Neural progenitor cell (in vitro differentiated cells): ENCODE results near the gene ERC2. TPM values are rescaled to one million over a fixed set of nuclear protein-coding genes. Genes with fewer than 3 reads are reported as not detected.

Source experiments
- DNase-seq: peaks from one replicate; pipeline ENCODE4 v3.0.0-alpha.2; 2016; ENCODE audit warnings: low spot score
- H2AFZ ChIP-seq: fragments of 200-600 bp; sonication (generic); replicated peaks from 2 replicates; pipeline ENCODE4 v1.6.1; 2016; ENCODE audit warnings: antibody characterized with exemption
- H3F3A ChIP-seq: fragments of 200-600 bp; sonication (generic); 2 replicates; pipeline ENCODE4 v1.6.1; 2016; ENCODE audit warnings: antibody characterized with exemption, low read depth
- H3K27ac ChIP-seq: fragments of 200-600 bp; sonication (generic); 2 replicates; pipeline ENCODE4 v1.5.1; 2016; ENCODE audit warnings: mild to moderate bottlenecking
- H3K27me3 ChIP-seq: fragments of 200-600 bp; sonication (generic); 2 replicates; pipeline ENCODE4 v1.6.1; 2016; ENCODE audit warnings: mild to moderate bottlenecking, moderate library complexity
- H3K36me3 ChIP-seq: fragments of 200-600 bp; sonication (generic); 2 replicates; pipeline ENCODE4 v1.5.1; 2016
- H3K4me1 ChIP-seq: fragments of 200-600 bp; sonication (generic); 2 replicates; pipeline ENCODE4 v1.6.1; 2016; ENCODE audit warnings: mixed run types
- H3K4me2 ChIP-seq: fragments of 200-600 bp; sonication (generic); 2 replicates; pipeline ENCODE4 v1.6.1; 2016
- H3K4me3 ChIP-seq: fragments of 200-600 bp; sonication (generic); 2 replicates; pipeline ENCODE4 v1.5.1; 2016
- H3K79me2 ChIP-seq: fragments of 200-600 bp; sonication (generic); 2 replicates; pipeline ENCODE4 v1.6.1; 2016; ENCODE audit warnings: low read depth
- H3K9ac ChIP-seq: fragments of 200-600 bp; sonication (generic); 2 replicates; pipeline ENCODE4 v1.6.1; 2016
- H3K9me3 ChIP-seq: fragments of 200-600 bp; sonication (generic); 2 replicates; pipeline ENCODE4 v1.5.1; 2016; ENCODE audit warnings: low read depth
- H4K20me1 ChIP-seq: fragments of 200-600 bp; sonication (generic); 2 replicates; pipeline ENCODE4 v1.6.1; 2016; ENCODE audit warnings: low read depth
- H3K27ac Mint-ChIP-seq: 3 replicates; pipeline ENCODE4 v1.8.0; 2021; ENCODE audit warnings: mixed read lengths
- H3K27me3 Mint-ChIP-seq: 2 replicates; pipeline ENCODE4 v1.8.0; 2022; ENCODE audit warnings: low read depth, mild to moderate bottlenecking, inconsistent platforms, moderate library complexity, mixed read lengths; ENCODE audit not compliant: insufficient read depth
- H3K36me3 Mint-ChIP-seq: 3 replicates; pipeline ENCODE4 v1.8.0; 2021; ENCODE audit warnings: mixed read lengths
- H3K4me1 Mint-ChIP-seq: 3 replicates; pipeline ENCODE4 v1.8.0; 2021; ENCODE audit warnings: mixed read lengths
- H3K4me3 Mint-ChIP-seq: 3 replicates; pipeline ENCODE4 v1.8.0; 2021; ENCODE audit warnings: mild to moderate bottlenecking, moderate library complexity, mixed read lengths
- H3K9me3 Mint-ChIP-seq: 3 replicates; pipeline ENCODE4 v1.8.0; 2020; ENCODE audit warnings: mixed read lengths
- EZH2 ChIP-seq: fragments of 200-600 bp; sonication (generic); IDR thresholded peaks from 2 replicates; pipeline ENCODE4 v1.6.1; 2017; ENCODE audit warnings: antibody characterized with exemption, mild to moderate bottlenecking, moderate library complexity
- EZH2phosphoT487 ChIP-seq: fragments of 200-600 bp; sonication (generic); IDR thresholded peaks from 2 replicates; pipeline ENCODE4 v1.6.1; 2017; ENCODE audit warnings: antibody characterized with exemption
- total RNA-seq: library from RNA; depleted of rRNA; stranded (reverse); fragments of >200 nt; gene quantifications from 2 replicates; pipeline ENCODE4 v1.2.3, GENCODE V29; 2015; ENCODE audit warnings: low replicate concordance
- TF ChIP-seq, protein P1 (sequence below): fragments of 200-600 bp; sonication (generic); IDR thresholded peaks from 2 replicates; pipeline ENCODE4 v1.5.1; 2017; ENCODE audit warnings: antibody characterized with exemption, mild to moderate bottlenecking

Gene ERC2
- total RNA-seq, 1 donor from 2014 or later: 24.8 TPM

DNA sequence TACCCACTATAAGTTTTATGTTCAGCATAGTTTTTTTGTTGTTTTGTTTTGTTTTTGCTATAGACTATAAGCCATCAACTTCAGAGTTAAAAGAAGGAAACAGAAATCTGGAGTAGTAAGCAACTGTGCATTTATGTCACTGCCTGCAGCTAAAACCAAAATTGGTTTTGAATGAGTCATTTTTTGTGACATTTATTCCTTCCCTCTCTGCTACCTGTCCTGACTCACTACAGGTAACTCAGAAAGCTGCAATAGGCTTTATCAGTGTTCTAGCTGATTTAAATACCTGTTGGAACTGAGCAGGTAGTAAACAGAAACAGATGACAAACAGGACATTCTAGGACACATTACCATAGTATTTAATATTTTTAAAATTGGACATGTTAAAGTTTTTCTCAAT, 587.9 kb downstream of the ERC2 start:
- TF ChIP-seq EZH2phosphoT487 (no peak), EZH2 (no peak)
- TF ChIP-seq, protein P1, sequence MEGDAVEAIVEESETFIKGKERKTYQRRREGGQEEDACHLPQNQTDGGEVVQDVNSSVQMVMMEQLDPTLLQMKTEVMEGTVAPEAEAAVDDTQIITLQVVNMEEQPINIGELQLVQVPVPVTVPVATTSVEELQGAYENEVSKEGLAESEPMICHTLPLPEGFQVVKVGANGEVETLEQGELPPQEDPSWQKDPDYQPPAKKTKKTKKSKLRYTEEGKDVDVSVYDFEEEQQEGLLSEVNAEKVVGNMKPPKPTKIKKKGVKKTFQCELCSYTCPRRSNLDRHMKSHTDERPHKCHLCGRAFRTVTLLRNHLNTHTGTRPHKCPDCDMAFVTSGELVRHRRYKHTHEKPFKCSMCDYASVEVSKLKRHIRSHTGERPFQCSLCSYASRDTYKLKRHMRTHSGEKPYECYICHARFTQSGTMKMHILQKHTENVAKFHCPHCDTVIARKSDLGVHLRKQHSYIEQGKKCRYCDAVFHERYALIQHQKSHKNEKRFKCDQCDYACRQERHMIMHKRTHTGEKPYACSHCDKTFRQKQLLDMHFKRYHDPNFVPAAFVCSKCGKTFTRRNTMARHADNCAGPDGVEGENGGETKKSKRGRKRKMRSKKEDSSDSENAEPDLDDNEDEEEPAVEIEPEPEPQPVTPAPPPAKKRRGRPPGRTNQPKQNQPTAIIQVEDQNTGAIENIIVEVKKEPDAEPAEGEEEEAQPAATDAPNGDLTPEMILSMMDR: no peak
- Histone ChIP-seq H3K4me3 (no peak overlapping the region), H3K27ac (no peak overlapping the region), H3K9ac (no peak overlapping the region), H3K9me3 (no peaks in the 10 kb centered on the region), H3F3A (peaks cover 12% of the 10 kb centered on the region), H3K27me3 (no peaks in the 10 kb centered on the region), H3K4me1 (peaks cover 37% of the 10 kb centered on the region), H3K36me3 (no peaks in the 10 kb centered on the region), H4K20me1 (no peaks in the 10 kb centered on the region), H2AFZ (no peak overlapping the region), H3K79me2 (no peaks in the 10 kb centered on the region), H3K4me2 (no peak overlapping the region)
- Mint-ChIP-seq H3K4me1 (peaks cover 28% of the 10 kb centered on the region), H3K9me3 (no peaks in the 10 kb centered on the region), H3K27ac (no peak overlapping the region), H3K4me3 (no peak overlapping the region), H3K36me3 (no peaks in the 10 kb centered on the region), H3K27me3 (no peaks in the 10 kb centered on the region)
- no peak for DNase-seq

- no peak overlapping the region for H3K4me3 ChIP-seq
Observed at GRCh38 chr3:55879901-55880331, 588.4 kb downstream of the ERC2 start.

DNA sequence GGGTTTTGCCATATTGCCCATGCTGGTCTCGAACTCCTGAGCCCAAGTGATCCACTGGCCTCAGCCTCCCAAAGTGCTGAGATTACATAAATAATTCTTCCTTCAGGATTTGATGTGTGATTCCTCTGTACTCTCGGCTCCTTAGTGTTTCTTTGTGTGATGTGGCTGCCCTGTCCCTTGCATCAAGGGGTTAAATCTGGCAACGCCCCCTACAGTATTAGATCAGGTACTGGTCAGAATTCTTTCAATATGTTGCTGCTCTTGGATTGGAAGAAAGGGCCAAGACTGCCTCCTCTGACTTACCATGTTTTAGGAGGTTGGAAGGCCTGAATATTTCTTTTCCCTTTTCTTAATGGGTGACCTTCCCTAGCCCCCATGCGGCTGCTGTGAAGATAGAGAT, 590.6 kb downstream of the ERC2 start:
- Mint-ChIP-seq H3K9me3 (no peaks in the 10 kb centered on the region), H3K36me3 (no peaks in the 10 kb centered on the region), H3K4me3 (no peak overlapping the region), H3K4me1 (peaks cover 35% of the 10 kb centered on the region), H3K27me3 (no peaks in the 10 kb centered on the region), H3K27ac (no peak overlapping the region)
- no peak overlapping the region for H3K4me2 ChIP-seq
- TF ChIP-seq EZH2: no peak
- TF ChIP-seq, protein P1: peak; percentile 50
- H3K27me3 ChIP-seq: no peaks in the 10 kb centered on the region
- peaks cover 12% of the 10 kb centered on the region for H3F3A ChIP-seq
- H3K9ac ChIP-seq: no peak overlapping the region
- H4K20me1 ChIP-seq: no peaks in the 10 kb centered on the region
- no peak overlapping the region for H3K27ac ChIP-seq
- no peaks in the 10 kb centered on the region for H3K79me2 ChIP-seq
- no peaks in the 10 kb centered on the region for H3K36me3 ChIP-seq
- H3K9me3 ChIP-seq: no peaks in the 10 kb centered on the region
- peaks cover 33% of the 10 kb centered on the region for H3K4me1 ChIP-seq
- DNase-seq: peak; percentile 47
- H2AFZ ChIP-seq: no peak overlapping the region
- no peak overlapping the region for H3K4me3 ChIP-seq

More at GRCh38 chr3:55879901-55880331, 588.4 kb downstream of the ERC2 start:
- no peaks in the 10 kb centered on the region for H3K79me2 ChIP-seq
- no peaks in the 10 kb centered on the region for H3K27me3 ChIP-seq
- Mint-ChIP-seq H3K27me3 (no peaks in the 10 kb centered on the region), H3K4me1 (peaks cover 31% of the 10 kb centered on the region), H3K4me3 (no peak overlapping the region), H3K27ac (no peak overlapping the region), H3K36me3 (no peaks in the 10 kb centered on the region), H3K9me3 (no peaks in the 10 kb centered on the region)
- H4K20me1 ChIP-seq: no peaks in the 10 kb centered on the region
- DNase-seq: no peak
- no peak overlapping the region for H3K27ac ChIP-seq
- no peak overlapping the region for H2AFZ ChIP-seq
- H3K4me1 ChIP-seq: peaks cover 33% of the 10 kb centered on the region
- TF ChIP-seq, protein P1: no peak
- TF ChIP-seq EZH2 (no peak), EZH2phosphoT487 (no peak)
- H3K4me2 ChIP-seq: no peak overlapping the region
- H3K9ac ChIP-seq: no peak overlapping the region
- H3F3A ChIP-seq: peaks cover 12% of the 10 kb centered on the region
- H3K9me3 ChIP-seq: no peaks in the 10 kb centered on the region
- H3K36me3 ChIP-seq: no peaks in the 10 kb centered on the region
